Measurements from ENCODE around the gene MMP15.

DNA sequence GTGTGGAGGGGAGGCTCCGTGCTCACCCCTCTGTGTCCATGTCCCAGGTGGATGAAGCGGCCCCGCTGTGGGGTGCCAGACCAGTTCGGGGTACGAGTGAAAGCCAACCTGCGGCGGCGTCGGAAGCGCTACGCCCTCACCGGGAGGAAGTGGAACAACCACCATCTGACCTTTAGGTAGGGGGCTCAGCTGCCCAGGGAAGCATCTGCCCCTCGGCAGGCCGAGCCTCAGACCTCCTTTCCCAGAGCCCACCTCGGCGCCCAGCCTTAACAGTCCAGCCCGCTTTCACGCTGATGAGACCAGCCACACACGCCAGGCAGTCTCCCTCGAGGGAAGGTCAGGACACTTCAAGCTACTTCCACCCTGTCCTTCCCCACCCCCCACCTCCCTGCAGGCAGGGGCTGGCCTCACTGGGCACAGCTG is 12.7 kb downstream of the MMP15 start:
- TF ChIP-seq POLR2A (IDR thresholded peaks at IDR 0.05): no peak
- TF ChIP-seq, protein P1, sequence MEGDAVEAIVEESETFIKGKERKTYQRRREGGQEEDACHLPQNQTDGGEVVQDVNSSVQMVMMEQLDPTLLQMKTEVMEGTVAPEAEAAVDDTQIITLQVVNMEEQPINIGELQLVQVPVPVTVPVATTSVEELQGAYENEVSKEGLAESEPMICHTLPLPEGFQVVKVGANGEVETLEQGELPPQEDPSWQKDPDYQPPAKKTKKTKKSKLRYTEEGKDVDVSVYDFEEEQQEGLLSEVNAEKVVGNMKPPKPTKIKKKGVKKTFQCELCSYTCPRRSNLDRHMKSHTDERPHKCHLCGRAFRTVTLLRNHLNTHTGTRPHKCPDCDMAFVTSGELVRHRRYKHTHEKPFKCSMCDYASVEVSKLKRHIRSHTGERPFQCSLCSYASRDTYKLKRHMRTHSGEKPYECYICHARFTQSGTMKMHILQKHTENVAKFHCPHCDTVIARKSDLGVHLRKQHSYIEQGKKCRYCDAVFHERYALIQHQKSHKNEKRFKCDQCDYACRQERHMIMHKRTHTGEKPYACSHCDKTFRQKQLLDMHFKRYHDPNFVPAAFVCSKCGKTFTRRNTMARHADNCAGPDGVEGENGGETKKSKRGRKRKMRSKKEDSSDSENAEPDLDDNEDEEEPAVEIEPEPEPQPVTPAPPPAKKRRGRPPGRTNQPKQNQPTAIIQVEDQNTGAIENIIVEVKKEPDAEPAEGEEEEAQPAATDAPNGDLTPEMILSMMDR (IDR thresholded peaks at IDR 0.05): no peak
- no peak for TF ChIP-seq POLR2AphosphoS5 (IDR thresholded peaks at IDR 0.05; ENCODE audit: insufficient read depth in 1 of 2, low read depth in 1 of 2)
